Measurements from ENCODE around the gene CSF3R. TPM values are rescaled to one million over a fixed set of nuclear protein-coding genes. Genes with fewer than 3 reads are reported as not detected.

The CSF3R gene
- total and polyA plus RNA-seq, 9 of the 15 experiments (the other 6 are each of a cell fraction or from before 2014, with no cell fraction given), result 0.21 to 0.86 (median 0.40) TPM; not detected in 1

DNA sequence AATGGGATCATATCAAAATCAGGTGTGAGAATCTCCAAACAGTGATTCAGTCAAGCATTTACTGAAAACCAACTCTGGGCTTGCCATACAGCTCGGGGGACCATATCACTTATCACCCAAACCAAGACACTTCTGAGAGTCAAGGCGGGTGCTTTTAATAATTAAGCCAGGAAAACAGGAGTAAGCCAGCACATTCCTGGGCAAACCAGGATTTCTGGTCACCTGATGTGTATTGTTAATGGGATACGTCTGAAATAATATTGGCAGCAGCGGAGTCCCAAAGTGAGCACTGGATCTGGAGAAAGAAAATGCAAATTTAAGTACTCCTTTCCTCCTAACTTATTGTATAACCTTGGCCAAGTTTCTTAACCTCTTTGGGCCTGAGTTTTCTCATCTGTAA is 50.1 kb downstream of the CSF3R start:
- WGBS (ENCODE audit: insufficient coverage, low coverage, missing lambda C conversion rate), result 13% methylated on average over 4 of the region's 4 CpGs
- Histone ChIP-seq H2AFZ (ENCODE audit: low read depth, low read length) (no peak overlapping the region), H3K4me1 (replicated peaks in 1 of 2; ENCODE audit: control insufficient read depth in 2 of 2, insufficient read depth in 2 of 2, low read length in 2 of 2) (no peaks in the 10 kb centered on the region), H3K4me2 (ENCODE audit: insufficient read depth, low read length) (no peak overlapping the region), H3K79me2 (ENCODE audit: control insufficient read depth, insufficient read depth, low read length) (no peaks in the 10 kb centered on the region), H3K27ac (ENCODE audit: extremely low read depth, low read depth, low read length) (no peak overlapping the region), H3K9me1 (ENCODE audit: control insufficient read depth, insufficient read depth, low read length) (no peaks in the 10 kb centered on the region), H3K4me3 (no peak overlapping the region), H3K36me3 (ENCODE audit: control insufficient read depth, insufficient read depth, low read length) (no peaks in the 10 kb centered on the region), H4K20me1 (replicated peaks; ENCODE audit: control insufficient read depth, insufficient read depth, low read length) (no peaks in the 10 kb centered on the region), H3K9ac (ENCODE audit: insufficient read depth in 1 of 2, low read depth in 2 of 2, low read length in 2 of 2) (no peak overlapping the region), H3K27me3 (ENCODE audit: control insufficient read depth in 2 of 2, insufficient read depth in 2 of 2, low read length in 2 of 2) (peaks cover 7 to 17% of the 10 kb centered on the region in 2 experiments; a peak in 4 of 5 replicates), H3K9me3 (replicated peaks; ENCODE audit: control insufficient read depth, insufficient read depth, low read depth, low read length) (no peaks in the 10 kb centered on the region)
- DNase-seq (ENCODE audit: extremely low read depth in 1 of 4, low spot score in 3 of 4) (no peak), ATAC-seq (no peak), FAIRE-seq (no peak)
- in situ Hi-C loops (cut with MboI) (no loop called here), intact Hi-C loops (cut with micrococcal nuclease) (no loop called here)
- TF ChIP-seq NR1H2 (CRISPR knock-in tag; IDR thresholded peaks at IDR 0.05), result no peak
- TF ChIP-seq ZSCAN32 (CRISPR knock-in tag; IDR thresholded peaks at IDR 0.05), result no peak
- TF ChIP-seq ZNF551 (CRISPR knock-in tag; IDR thresholded peaks at IDR 0.05), result no peak
- TF ChIP-seq GATAD2A (IDR thresholded peaks at IDR 0.05), result no peak
- TF ChIP-seq RBM15 (IDR thresholded peaks at IDR 0.05; ENCODE audit: insufficient read depth, low read length), result no peak
- no peak for TF ChIP-seq TBP (optimal IDR thresholded peaks at IDR 0.05; ENCODE audit: low read depth, low read length)
- TF ChIP-seq ATF7 (IDR thresholded peaks at IDR 0.05), result no peak
- no peak for TF ChIP-seq ZNF224 (CRISPR knock-in tag; IDR thresholded peaks at IDR 0.05)
- TF ChIP-seq HNRNPH1 (optimal IDR thresholded peaks at IDR 0.05; ENCODE audit: low read depth, low read length), result no peak
- TF ChIP-seq OTX1 (CRISPR knock-in tag; IDR thresholded peaks at IDR 0.05), result no peak
- TF ChIP-seq, protein P1, sequence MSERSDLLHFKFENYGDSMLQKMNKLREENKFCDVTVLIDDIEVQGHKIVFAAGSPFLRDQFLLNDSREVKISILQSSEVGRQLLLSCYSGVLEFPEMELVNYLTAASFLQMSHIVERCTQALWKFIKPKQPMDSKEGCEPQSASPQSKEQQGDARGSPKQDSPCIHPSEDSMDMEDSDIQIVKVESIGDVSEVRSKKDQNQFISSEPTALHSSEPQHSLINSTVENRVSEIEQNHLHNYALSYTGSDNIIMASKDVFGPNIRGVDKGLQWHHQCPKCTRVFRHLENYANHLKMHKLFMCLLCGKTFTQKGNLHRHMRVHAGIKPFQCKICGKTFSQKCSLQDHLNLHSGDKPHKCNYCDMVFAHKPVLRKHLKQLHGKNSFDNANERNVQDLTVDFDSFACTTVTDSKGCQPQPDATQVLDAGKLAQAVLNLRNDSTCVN (CRISPR knock-in tag; IDR thresholded peaks at IDR 0.05), result no peak
- TF ChIP-seq CXXC5 (CRISPR knock-in tag; IDR thresholded peaks at IDR 0.05), result no peak
- ChIA-PET POLR2A (interaction anchor here (0.9 to 1.3 kb wide), 2 partner anchors 13 kb away, joined by 3 to 4 read pairs; no protein-coding TSS in a partner anchor), CTCF (ENCODE audit: low intra/inter-chr PET ratio) (no interaction called here)
- BruUV-seq (replicated peaks), result no TSS peak

Data from K562 (cell line).